Measurements from ENCODE around the gene CLEC18B.
A peak's percentile ranks its signal among the peaks of the same experiment; 100 is the strongest.
"Not testable (repeated sequence)": the region's sequence is repeated elsewhere in the genome, so short reads cannot be mapped to it uniquely, and the experiment has no call there.

Gene CLEC18B

GRCh38 chr16:74443624-74444346, 22.5 kb upstream of the CLEC18B start:
- not testable (repeated sequence) for DNase-seq

GRCh38 chr16:74439685-74440084, 18.4 kb upstream of the CLEC18B start:
- no peak for DNase-seq

- no peak for DNase-seq
Measured at GRCh38 chr16:74438492-74438979, 17.3 kb upstream of the CLEC18B start.

- no peak for DNase-seq
Measured at GRCh38 chr16:74431516-74431915, 10.2 kb upstream of the CLEC18B start.

- peak in 1 of 2 experiments; percentile 29 for DNase-seq
Measured at GRCh38 chr16:74430036-74430712, 8.9 kb upstream of the CLEC18B start.

GRCh38 chr16:74428493-74428892, 7.2 kb upstream of the CLEC18B start:
- not testable (repeated sequence) for DNase-seq

GRCh38 chr16:74425751-74426150, 4.5 kb upstream of the CLEC18B start:
- DNase-seq, result not testable (repeated sequence)

- not testable (repeated sequence) for DNase-seq
Measured at GRCh38 chr16:74423721-74424120, 2.4 kb upstream of the CLEC18B start.

GRCh38 chr16:74422086-74422485, 808 bp upstream of the CLEC18B start:
- DNase-seq, result not testable (repeated sequence)

GRCh38 chr16:74421482-74421785, 156 bp upstream of the CLEC18B start:
- not testable (repeated sequence) for DNase-seq

GRCh38 chr16:74419811-74420210, 1.5 kb downstream of the CLEC18B start:
- not testable (repeated sequence) for DNase-seq

GRCh38 chr16:74417897-74418296, 3.4 kb downstream of the CLEC18B start:
- DNase-seq, result not testable (repeated sequence)

- DNase-seq, result not testable (repeated sequence)
Measured at GRCh38 chr16:74413920-74414319, 7.4 kb downstream of the CLEC18B start.

GRCh38 chr16:74413485-74413884, 7.8 kb downstream of the CLEC18B start:
- DNase-seq, result not testable (repeated sequence)

- DNase-seq, result not testable (repeated sequence)
Measured at GRCh38 chr16:74412775-74413390, 8.4 kb downstream of the CLEC18B start.

- DNase-seq, result not testable (repeated sequence)
Measured at GRCh38 chr16:74412138-74412774, 9.0 kb downstream of the CLEC18B start.

- not testable (repeated sequence) for DNase-seq
Measured at GRCh38 chr16:74410981-74411380, 10.3 kb downstream of the CLEC18B start.

- not testable (repeated sequence) for DNase-seq
Measured at GRCh38 chr16:74410057-74410957, 11.0 kb downstream of the CLEC18B start.

GRCh38 chr16:74409185-74409981, 11.9 kb downstream of the CLEC18B start:
- DNase-seq, result not testable (repeated sequence)

- DNase-seq, result not testable (repeated sequence)
Measured at GRCh38 chr16:74407362-74407705, 13.9 kb downstream of the CLEC18B start.
